HG03103 (cell line): ENCODE data around the gene NCAPD2.
A peak's percentile ranks its signal among the peaks of the same experiment; 100 is the strongest.
"Not testable (repeated sequence)": the region's sequence is repeated elsewhere in the genome, so short reads cannot be mapped to it uniquely, and the experiment has no call there.

Experiments
- ATAC-seq: cut with Tn5 transposase; IDR thresholded peaks from one replicate; pipeline ENCODE4 v1.9.1; 2021; ENCODE audit warnings: low read depth; ENCODE audit not compliant: unreplicated experiment

The NCAPD2 gene

GRCh38 chr12:6464531-6464930 lies 29.4 kb upstream of the NCAPD2 start:
- no peak for ATAC-seq

- ATAC-seq: no peak
Measured at GRCh38 chr12:6465467-6466183, 28.3 kb upstream of the NCAPD2 start.

GRCh38 chr12:6466184-6466573 lies 27.7 kb upstream of the NCAPD2 start:
- no peak for ATAC-seq

- not testable (repeated sequence) for ATAC-seq
Measured at GRCh38 chr12:6466751-6467150, 27.2 kb upstream of the NCAPD2 start.

GRCh38 chr12:6467571-6468282 lies 26.2 kb upstream of the NCAPD2 start:
- not testable (repeated sequence) for ATAC-seq

- no peak for ATAC-seq
Measured at GRCh38 chr12:6468283-6468575, 25.7 kb upstream of the NCAPD2 start.

GRCh38 chr12:6469092-6469491 lies 24.8 kb upstream of the NCAPD2 start:
- no peak for ATAC-seq

- ATAC-seq: no peak
Measured at GRCh38 chr12:6469609-6470374, 24.1 kb upstream of the NCAPD2 start.

- ATAC-seq: peak; percentile 79
Measured at GRCh38 chr12:6470375-6471163, 23.3 kb upstream of the NCAPD2 start, which contains the start of gene VAMP1. Gene VAMP1 (minus strand): TSS chr12:6470677. CDS start chr12:6470531, 146 bp downstream.

- no peak for ATAC-seq
Measured at GRCh38 chr12:6471989-6472360, 21.9 kb upstream of the NCAPD2 start.

- no peak for ATAC-seq
Measured at GRCh38 chr12:6472491-6472890, 21.4 kb upstream of the NCAPD2 start.

GRCh38 chr12:6475233-6475975 lies 18.5 kb upstream of the NCAPD2 start:
- ATAC-seq: not testable (repeated sequence)

- ATAC-seq: no peak
Measured at GRCh38 chr12:6476489-6476888, 17.4 kb upstream of the NCAPD2 start.

GRCh38 chr12:6477601-6478377 lies 16.1 kb upstream of the NCAPD2 start:
- not testable (repeated sequence) for ATAC-seq

- ATAC-seq: no peak
Measured at GRCh38 chr12:6478416-6478815, 15.5 kb upstream of the NCAPD2 start.

GRCh38 chr12:6488240-6488639 lies 5.7 kb upstream of the NCAPD2 start:
- ATAC-seq: no peak

- no peak for ATAC-seq
Measured at GRCh38 chr12:6489449-6489848, 4.5 kb upstream of the NCAPD2 start.

- not testable (repeated sequence) for ATAC-seq
Measured at GRCh38 chr12:6490673-6491072, 3.2 kb upstream of the NCAPD2 start.

GRCh38 chr12:6492838-6493496 lies 935 bp upstream of the NCAPD2 start, which contains the start of gene MRPL51:
Gene MRPL51 (minus strand): TSS chr12:6493262. CDS start chr12:6493136, 126 bp downstream.
- ATAC-seq: peak; percentile 50
